HG03565 (cell line): ENCODE results near the gene ADRA2A.

Source experiments
- ATAC-seq: cut with Tn5 transposase; IDR thresholded peaks from one replicate; pipeline ENCODE4 v1.9.1; 2021; ENCODE audit warnings: mild to moderate bottlenecking, moderate library complexity; ENCODE audit not compliant: unreplicated experiment

The ADRA2A gene

DNA sequence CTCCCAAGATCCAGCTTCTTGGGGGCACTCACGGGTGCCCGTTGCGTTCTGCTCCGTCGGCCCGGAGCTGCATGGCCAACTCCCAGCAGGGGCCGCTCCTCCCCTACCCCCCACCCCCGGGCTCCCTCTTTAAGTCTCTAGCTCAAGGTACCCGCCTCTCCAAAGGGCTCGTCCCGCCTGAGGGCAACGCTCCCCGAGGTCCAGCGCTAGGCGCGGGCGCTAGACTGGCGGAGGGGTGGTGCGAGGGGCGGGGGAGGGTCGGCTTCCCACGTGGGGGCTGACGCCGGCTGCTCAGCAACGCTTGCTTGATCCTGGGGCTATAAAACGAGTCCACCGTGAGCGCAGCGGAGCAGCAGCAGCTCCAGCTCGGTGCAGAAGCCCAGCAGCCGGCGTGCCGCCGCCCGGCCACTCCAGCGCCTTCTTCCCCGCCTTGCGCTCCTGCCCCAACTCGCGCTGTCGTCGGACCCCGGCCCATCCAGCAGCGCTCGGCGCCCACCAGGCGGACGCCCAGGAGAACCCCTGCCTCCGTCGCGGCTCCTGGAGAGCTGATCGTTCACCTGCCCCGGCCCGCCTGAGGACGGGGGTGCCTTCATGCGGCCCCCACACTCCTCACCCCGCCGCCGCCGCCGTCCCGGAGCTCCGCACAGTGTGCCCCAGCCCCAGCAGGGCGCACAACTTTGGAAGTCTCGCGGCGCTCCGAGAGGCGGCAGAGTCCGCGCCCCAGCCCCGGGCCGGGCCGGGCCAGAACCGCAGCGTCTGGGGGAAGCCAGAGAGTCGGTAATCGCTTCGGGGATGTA is at the start of gene ADRA2A:
Gene ADRA2A (plus strand): TSS at position 348 of the 797 bp plus-strand sequence. CDS start 968 bp downstream, outside the sequence.
- no peak for ATAC-seq

DNA sequence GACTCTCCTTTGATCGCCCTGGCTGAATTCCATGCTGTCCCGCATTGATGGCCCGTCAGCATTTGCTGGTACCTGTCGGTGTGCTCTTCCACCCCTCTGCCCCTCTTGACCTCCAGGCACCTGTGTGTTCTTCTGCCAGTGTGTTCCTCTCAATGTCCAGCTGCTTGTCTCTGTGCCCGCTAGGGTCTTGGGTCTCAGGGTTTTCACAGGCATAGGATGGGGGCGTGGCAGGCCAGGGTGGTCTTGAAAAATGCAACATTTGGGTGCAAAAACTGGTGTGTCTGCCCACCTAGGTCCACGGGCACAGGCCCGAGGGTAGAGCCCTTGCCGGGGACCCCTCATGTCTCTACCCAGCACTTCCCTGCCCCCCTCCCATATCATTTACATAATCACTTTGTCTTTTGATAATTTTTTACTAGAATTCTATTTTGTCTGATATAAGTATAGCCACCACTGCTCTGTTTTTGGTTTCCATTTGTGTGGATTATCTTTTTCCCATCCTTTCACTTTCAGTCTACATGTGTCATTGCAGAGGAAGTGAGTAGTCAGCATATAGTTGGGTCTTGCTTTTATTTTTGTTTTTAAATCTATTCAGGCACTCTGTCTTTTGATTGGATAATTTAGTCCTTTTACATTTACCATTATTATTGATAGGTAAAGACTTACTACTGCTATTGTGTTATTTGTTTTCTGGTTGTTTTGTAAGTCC is 46.6 kb upstream of the ADRA2A start:
- ATAC-seq: peak; percentile 61

DNA sequence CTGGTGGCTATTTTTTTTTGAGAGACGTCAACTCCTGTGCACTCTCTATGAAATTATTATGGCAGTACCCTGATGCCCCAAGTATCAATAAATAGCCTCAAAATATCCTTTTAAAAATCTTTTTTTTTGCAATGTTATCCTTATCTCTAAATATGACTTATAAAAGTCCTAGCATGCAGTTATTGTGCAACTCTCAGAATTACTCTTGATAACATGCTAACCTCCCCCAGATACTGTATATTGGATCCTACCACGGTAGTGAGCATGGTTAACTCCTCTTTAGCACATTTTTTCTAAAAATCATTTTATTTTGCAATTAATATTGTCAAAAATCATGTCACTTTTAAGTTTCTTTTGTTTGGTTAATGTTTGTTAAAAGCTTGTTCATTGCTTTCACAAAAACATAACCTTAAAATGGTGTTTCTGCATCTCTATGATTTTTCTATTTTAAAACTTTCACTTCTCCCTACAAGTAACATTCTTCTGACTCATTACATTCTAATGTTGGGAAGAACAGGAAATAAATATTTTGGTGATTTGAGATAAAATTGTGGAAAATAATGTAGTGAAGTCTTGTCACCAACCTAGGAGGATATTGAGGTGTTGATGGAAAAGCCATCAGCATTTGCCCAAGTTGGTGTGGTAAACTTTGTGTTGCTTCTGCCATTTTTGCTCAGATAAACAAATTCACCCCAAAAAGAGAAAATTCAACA is 42.1 kb upstream of the ADRA2A start:
- no peak for ATAC-seq

DNA sequence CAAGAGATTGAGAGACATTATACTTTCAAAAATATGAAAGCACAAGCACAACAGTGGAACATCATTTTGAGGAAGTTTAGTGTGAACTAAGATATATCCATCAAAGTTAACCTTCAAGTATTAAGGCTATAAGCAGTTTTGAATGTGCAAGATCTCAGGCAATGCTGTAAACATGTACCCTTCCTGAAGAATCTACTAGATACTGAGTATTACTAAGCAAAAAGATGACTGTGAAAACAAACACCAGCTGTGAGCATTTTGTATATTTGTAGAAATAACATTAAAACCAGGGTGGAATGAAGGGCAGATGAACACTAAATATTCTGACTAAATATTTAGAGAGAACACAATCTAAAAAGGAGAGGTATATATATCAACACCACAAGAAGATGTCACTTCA is 41.3 kb upstream of the ADRA2A start:
- no peak for ATAC-seq

DNA sequence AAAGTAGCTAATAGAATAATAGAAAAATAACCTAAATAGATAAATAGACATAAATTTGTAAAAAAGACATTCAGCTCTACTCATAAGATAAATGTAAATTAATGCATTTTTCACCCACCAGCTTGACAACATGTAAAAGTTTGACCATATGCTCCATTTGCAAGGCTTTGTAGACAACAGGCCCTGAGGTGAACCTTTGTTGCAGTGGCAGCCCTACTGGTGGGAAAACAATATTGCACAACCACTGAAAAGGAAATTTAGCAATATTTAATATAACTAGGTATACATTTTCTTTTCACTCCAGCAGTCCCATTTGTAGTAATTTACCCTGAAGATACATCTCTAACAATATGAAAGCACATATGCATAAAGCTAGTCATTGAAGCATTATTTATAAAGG is 39.0 kb upstream of the ADRA2A start:
- ATAC-seq: no peak

DNA sequence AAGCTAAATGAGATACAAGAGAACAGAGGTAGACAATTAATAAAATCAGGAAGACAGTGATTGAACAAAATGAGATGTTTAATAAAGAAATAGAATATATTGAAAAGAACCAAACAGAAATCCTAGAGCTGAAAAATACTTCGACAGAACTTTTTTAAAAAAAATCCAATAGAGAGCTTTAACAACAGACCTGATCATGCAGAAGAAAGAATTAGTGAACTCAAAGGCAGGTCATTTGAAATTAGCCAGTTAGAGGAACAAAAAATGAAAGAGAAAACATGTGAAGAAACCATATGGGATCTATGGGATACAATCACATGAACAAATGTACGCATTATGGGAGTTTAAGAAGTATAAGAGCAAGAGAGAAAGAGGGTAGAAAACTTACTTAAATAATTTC is 37.3 kb upstream of the ADRA2A start:
- ATAC-seq: no peak

DNA sequence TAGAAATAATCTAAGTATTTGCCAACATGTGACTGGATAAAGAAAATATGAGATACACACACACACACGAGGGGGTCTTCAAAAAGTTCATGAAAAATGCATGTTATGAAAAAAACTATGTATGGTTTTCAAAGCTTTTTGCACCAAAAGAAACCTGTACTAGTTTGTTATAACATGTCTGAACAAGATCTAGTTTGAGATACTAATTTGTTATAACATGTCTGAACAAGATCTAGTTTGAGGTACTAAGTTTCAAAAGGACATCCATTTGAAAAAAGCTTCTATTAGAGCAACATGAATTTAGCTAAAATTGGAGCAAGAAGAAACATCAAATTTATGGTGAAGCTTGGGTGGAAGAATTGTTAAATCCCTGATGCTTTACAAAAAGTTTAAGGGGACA is 19.8 kb upstream of the ADRA2A start:
- no peak for ATAC-seq

DNA sequence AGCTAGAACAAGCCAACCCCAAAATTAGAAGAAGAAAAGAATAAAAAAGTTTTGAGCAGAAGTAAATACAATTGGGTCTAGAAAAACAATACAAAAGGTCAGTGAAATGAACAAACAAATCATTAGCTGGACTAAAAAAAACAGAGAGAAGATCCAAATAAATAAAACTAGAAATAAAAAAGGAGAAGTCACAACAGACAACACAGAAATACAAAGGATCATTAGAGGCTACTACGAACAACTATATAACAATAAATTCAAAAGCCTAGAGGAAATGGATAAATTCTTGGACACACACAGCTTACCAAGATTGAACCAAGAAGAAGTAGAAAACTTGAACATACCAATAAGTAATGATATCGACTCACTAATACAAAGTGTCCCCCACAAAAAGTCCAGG is 13.4 kb upstream of the ADRA2A start:
- ATAC-seq: no peak

DNA sequence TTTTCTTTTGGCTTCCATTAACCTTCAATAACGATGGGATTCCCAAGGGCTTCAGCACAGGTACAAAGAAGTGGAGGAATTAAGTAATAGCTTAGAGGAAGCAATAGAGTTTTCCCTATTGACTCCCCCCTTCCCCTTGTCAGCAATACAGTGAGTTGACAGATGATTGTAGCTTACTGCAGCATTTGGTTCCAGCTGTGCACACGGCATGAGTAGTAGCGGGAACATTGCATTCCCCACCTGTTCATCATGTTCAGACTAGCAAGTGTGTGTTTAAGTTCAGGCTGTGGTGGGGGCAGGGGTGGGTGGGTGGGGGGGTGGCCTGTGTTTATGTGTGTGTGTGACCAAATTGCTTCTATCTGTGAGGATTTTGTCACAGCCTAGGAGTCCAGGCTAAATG is 4.6 kb upstream of the ADRA2A start:
- ATAC-seq: no peak

DNA sequence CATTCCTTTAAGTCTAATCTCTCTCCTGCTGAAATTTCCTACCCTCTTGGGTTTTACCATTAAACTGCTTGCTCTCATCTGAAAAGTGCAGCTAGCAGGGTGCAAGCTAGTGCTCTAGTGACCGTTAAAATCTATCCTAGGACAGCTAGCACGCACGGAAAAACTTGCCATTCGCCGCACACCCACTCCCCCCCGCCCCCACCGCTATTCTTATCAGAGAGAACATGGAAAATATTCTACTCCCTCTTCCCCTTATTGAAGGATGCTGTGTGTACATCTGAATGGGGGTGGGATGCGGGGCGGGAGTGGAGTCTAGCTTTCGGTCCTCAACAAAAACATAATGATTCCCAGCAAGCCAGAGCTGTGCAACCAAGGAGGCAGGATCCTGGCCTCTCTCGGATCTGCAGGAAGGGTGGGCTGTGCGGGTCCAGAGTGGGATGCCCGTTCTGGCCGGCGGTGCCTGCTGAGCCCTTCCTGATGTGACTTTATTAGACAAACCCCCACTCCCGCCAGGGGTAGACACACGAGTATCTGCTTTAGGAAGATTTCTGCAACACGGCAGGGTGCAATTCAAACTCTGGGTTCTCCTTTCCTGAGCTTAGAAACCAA is 1.1 kb upstream of the ADRA2A start:
- ATAC-seq: no peak

DNA sequence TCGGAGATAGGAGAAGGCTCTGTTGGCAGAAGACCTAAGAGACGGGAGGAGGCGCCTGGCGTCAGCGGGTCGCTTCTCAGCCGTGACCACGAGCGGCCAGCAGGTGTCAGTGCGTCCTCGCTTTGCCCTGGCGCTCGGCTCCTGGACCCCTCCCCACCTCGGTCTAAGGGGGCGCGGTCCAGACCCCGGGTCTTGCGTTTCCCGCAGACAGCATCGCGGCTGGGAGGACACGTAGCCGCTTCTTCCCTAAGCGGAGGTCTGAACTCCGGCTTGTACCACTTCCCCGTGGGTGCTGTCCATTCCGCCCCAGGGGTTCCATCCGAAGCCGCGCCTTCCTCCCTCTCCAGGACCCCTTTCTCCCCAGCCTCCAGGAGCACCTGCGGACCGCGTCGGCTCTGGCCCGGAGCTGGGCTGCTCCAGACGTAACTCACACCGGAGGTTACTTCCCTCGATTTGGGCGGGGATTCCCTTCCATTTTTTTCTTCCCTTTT is 593 bp upstream of the ADRA2A start:
- ATAC-seq: peak; percentile 75

DNA sequence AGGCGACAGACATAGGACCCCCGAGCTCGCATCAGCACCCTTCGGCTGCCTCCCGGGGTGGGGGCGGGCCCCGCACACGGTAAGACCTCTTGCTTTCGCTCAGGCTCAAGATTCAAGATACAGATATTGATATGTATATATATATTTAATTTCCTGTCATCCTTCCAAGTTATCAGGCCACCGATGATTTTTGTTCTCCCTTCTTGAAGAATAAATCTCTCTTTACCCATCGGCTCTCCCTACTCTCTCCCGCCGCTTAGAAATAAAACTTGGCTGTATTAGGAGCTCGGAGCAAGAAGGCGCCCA is 603 bp downstream of the ADRA2A start:
- no peak for ATAC-seq

DNA sequence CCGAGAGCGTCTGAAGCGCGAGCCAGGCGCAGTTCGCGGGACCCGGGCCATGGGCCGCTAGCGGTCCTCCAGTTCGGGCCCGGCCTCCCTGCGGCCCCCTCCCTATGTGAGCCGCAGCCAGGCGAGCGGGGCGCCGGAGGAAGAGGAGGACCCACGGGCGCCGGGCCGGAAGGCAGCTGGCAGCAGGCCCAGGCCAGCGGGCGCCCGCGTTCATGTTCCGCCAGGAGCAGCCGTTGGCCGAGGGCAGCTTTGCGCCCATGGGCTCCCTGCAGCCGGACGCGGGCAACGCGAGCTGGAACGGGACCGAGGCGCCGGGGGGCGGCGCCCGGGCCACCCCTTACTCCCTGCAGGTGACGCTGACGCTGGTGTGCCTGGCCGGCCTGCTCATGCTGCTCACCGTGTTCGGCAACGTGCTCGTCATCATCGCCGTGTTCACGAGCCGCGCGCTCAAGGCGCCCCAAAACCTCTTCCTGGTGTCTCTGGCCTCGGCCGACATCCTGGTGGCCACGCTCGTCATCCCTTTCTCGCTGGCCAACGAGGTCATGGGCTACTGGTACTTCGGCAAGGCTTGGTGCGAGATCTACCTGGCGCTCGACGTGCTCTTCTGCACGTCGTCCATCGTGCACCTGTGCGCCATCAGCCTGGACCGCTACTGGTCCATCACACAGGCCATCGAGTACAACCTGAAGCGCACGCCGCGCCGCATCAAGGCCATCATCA is 1.1 kb downstream of the ADRA2A start:
- ATAC-seq: no peak

DNA sequence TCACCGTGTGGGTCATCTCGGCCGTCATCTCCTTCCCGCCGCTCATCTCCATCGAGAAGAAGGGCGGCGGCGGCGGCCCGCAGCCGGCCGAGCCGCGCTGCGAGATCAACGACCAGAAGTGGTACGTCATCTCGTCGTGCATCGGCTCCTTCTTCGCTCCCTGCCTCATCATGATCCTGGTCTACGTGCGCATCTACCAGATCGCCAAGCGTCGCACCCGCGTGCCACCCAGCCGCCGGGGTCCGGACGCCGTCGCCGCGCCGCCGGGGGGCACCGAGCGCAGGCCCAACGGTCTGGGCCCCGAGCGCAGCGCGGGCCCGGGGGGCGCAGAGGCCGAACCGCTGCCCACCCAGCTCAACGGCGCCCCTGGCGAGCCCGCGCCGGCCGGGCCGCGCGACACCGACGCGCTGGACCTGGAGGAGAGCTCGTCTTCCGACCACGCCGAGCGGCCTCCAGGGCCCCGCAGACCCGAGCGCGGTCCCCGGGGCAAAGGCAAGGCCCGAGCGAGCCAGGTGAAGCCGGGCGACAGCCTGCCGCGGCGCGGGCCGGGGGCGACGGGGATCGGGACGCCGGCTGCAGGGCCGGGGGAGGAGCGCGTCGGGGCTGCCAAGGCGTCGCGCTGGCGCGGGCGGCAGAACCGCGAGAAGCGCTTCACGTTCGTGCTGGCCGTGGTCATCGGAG is 1.8 kb downstream of the ADRA2A start:
- ATAC-seq: no peak

DNA sequence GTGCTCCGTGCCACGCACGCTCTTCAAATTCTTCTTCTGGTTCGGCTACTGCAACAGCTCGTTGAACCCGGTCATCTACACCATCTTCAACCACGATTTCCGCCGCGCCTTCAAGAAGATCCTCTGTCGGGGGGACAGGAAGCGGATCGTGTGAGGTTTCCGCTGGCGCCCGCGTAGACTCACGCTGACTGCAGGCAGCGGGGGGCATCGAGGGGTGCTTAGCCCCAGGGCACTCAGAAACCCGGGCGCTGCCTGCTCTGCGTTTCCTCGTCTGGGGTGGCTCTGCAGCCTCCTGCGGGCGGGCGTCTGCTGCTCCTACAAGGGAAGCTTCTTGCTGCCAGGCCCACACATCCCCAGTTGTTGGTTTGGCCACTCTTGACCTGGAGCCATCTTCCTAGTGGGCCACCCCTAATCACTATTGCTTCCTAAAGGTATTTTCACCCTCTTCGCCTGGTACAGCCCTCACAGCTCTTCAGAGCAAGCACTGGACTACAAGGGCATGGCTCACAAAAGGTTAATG is 2.5 kb downstream of the ADRA2A start:
- no peak for ATAC-seq

DNA sequence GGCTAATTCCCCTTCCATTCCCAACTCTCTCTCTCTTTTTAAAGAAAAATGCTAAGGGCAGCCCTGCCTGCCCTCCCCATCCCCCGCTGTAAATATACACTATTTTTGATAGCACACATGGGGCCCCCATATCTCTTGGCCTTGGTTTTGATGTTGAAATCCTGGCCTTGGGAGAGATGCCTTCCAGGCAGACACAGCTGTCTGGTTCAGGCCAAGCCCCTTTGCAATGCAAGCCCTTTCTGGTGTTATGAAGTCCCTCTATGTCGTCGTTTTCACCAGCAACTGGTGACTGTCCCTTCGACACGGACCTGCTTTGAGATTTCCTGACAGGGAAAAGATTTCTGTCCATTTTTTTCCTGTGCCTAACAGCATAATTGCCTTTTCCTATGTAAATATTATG is 3.0 kb downstream of the ADRA2A start:
- ATAC-seq: no peak

DNA sequence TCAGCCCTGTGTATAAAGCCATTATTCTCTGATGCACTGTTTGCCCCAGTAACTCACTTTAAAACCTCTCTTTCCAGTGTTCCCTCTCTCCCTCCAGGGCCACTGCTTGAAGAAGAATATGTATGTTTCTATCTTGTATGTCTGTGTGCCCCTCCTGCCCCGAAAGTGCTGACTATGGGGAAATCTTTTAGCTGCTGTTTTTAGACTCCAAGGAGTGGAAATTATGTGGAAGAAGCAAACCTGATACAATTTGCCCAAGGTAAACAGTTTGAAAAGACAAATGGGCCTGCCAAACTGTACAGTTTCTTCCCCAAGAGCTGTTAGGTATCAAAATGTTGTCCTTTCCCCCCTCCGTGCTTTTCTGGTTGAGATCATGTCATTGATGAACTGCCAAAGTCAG is 3.4 kb downstream of the ADRA2A start:
- ATAC-seq: no peak

DNA sequence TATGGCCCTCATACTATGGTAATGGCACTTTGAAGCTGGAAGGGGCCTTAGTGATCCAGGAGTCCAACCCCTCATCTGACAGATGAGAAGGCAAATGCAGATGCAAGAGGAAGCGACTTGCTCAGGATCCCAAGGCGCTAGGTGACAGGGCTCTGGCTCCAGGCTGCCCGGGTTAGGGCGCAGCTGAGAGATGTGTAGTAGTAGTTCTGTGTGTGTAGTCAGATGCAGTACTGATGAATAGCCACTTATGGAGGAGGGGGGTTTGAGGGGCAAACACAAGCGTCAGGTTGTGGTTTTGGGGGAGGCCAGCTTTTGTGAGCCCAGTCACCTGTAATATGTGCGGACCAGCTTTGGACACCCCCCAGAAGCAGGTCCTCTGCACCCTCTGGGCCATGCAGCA is 4.8 kb downstream of the ADRA2A start:
- ATAC-seq: no peak

DNA sequence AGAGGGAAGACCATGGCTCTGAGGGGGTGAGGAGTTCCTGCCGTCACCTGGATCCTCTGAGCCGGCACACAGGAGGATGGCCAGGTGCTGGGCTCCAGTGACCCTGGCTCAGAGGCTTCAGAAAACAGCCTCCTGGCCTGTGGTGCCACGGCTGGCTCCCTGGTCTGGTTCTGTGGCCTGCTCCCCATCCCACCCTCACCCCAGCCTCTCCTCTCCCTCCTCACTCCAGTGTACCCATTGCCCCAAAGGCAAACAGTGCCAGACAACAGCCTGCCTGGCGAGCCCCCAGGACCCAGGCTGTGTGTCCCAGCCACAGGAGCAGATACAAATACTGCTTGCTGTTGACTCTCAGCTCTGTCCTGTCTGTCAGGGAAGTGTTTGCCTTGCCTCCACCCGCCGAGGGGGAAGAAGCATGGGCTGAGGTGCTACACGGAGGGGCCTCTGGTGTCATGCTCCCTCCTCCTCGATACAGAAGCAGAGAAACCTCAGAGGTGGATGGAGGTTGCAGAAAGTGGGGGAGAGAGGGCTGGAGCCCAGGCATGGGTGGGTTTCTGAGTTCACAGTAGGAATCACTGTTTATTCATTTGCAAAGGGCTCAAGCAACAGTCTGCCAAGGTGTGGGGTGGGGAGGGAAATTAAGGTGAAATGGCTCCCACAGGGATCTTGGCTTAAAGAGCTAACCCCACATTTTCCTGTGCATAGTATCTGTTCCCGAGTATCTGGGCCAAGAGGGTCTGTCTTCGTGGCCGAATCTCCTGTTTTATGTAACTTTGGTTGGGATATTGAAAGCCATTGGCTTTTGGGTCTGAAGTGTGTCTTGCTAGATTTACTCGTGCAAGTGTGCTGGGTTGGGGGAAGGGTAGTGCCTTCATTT is 5.5 kb downstream of the ADRA2A start:
- no peak for ATAC-seq
